LoVo (cell line): ENCODE results near the gene RIIAD1.
A peak's percentile ranks its signal among the peaks of the same experiment; 100 is the strongest.
"Not testable (repeated sequence)": the region's sequence is repeated elsewhere in the genome, so short reads cannot be mapped to it uniquely, and the experiment has no call there.

ENCODE experiments used
- DNase-seq: peaks from one replicate; pipeline ENCODE4 v3.0.0-alpha.2; 2016; ENCODE audit warnings: low spot score

Gene RIIAD1

DNA sequence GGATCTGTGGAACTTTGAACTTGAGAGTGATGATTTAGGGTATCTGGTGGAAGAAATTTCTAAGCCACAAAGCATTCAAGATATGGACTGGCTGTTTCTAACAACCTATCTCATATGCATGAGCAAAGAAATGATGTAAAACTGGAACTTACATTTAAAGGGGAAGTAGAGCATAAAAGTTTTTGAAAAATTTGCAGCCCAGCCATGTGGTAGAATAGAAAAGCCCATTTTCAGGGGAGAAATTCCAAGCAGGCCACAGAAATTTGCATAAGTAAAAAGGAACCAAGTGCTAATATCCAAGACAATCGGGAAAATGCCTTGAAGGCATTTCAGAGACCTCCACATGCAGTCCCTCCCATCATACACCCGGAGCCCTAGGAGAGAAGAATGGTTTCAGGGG is 15.7 kb downstream of the RIIAD1 start:
- DNase-seq: no peak

- DNase-seq: no peak
Measured at GRCh38 chr1:151737479-151737878, 16.2 kb downstream of the RIIAD1 start.

DNA sequence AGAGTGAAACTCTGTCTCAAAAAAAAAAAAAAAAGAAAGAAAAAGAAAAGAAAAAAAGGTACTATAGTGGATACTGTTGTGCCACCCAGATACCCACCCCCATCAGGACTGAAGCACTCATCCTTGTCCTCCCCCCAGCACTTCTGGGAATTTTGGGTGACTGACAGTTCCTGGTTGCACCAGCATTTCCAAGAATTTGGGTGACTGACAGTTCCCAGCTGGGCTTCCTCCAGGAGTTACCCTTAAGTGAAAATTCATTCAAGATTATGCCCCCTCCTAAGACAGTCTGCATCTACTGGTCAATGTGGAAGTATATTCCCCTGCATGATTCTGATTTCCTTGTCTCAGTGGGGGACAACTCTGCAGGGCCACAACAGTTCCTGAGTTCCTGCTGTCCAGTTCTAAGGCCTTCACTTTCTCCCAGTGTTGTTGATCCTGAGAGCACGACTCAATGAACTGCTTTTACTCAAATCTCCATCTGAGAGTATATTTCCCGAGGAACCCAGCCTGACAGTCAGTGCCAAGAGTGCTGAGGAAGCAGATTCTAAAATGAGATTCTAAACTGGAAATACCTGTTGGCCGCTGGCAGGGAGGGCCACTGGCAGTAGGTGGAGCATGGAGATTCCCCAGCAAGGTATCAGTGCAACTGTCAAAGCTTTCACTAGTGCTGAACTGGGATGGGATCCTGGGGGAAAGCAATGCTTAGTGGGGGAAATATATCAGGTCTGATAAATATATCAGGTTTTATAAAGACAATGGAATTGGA is 18.5 kb downstream of the RIIAD1 start:
- DNase-seq: peak; percentile 29

GRCh38 chr1:151741516-151741915 is 20.2 kb downstream of the RIIAD1 start:
- DNase-seq: no peak

- no peak for DNase-seq
Measured at GRCh38 chr1:151756291-151756690, 35.0 kb downstream of the RIIAD1 start.

- no peak for DNase-seq
Measured at GRCh38 chr1:151759241-151759640, 37.9 kb downstream of the RIIAD1 start.

- DNase-seq: no peak
Measured at GRCh38 chr1:151760597-151761385, 39.5 kb downstream of the RIIAD1 start.

DNA sequence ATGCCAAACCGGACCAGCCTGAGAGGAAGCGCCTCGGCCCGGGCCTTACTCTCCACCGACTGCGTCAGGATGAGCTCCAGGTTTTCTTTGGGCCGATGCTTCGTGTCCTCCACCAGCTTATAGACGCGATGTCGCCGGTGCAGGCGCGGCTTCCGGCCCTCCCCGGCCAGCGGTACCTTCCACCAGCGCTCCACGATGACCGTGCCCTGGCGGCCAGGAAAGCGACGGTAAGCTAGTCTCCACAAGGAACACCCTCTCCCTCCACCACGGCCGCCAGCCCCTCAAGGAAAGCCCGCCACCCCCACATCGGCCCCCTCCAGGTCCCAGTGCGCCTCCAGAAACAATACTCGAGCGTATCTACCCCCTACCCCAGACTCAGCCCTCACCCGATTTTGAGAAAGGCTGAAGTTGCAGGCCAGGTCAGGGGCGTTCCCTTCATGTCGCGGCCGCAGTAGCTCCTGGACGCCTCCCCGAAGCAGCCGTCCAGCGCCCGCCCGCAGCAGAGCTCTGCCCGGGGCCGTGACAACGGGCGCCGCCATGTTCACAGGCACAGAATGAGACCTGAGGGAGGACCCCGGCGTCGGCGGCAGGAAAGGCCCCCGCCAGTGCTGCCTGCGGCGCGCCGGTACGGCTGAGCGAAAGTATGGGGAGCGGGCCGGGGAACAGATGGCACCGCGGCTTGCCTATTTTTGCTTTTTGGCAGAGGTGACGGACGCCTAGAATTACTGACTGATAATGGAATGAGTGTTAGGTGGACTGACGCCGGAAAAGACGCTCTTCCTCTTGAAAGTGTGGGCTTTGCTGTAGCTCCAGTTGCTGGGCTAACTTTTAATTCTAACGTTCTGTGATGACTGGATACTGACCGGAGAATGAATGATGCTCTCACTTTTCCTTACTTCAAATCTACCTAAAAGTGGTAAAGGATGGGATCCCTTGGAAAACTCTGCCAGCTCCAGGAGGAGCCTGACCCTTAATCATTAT is 41.9 kb downstream of the RIIAD1 start, which contains the start of gene MRPL9:
Gene MRPL9 (minus strand): TSS at position 556 of the 981 bp plus-strand sequence. CDS start 17 bp downstream, at position 539.
- DNase-seq: peak; percentile 86

DNA sequence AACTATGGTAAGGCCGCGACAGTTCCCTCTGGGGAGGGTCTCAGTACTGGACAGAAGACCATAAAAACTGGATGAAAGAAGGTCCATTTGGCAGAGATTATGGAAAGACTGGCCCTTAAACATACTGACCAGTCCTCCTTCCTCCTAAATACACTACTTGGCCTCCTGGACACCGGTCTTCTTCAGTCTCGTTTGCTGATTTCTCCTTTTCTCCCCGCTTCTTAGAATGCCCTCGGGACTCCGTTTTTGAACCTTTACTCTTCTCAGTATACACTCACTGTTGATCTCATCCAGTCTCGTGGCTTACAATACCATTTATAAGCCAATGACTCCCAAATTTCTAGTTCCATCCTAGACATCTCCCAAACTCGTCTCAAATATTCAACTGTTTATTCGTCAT is 42.7 kb downstream of the RIIAD1 start:
- DNase-seq: no peak

- peak; percentile 19 for DNase-seq
Measured at GRCh38 chr1:151768351-151769066, 47.2 kb downstream of the RIIAD1 start.

GRCh38 chr1:151769270-151769669 is 47.9 kb downstream of the RIIAD1 start:
- not testable (repeated sequence) for DNase-seq

DNA sequence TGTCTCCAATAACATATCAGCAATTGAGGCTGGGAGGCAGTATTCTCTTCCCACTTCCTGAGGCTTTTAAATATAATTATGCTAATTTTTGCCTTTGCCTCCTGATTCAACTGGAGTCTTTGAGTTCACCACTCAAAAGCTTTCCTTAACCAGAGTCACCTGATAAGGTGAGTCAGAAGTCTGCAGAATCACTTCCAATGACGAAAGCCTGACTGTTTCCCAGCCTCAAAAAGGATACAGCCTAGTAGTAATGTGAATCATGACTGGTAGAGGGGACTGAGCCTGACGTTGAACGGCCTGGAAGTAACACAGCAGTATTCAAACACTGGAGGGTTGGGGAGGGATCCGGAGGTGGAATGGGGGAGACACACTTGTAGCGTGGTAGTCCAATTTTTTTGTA is 52.4 kb downstream of the RIIAD1 start:
- no peak for DNase-seq

GRCh38 chr1:151774256-151774922 is 53.1 kb downstream of the RIIAD1 start:
- no peak for DNase-seq

DNA sequence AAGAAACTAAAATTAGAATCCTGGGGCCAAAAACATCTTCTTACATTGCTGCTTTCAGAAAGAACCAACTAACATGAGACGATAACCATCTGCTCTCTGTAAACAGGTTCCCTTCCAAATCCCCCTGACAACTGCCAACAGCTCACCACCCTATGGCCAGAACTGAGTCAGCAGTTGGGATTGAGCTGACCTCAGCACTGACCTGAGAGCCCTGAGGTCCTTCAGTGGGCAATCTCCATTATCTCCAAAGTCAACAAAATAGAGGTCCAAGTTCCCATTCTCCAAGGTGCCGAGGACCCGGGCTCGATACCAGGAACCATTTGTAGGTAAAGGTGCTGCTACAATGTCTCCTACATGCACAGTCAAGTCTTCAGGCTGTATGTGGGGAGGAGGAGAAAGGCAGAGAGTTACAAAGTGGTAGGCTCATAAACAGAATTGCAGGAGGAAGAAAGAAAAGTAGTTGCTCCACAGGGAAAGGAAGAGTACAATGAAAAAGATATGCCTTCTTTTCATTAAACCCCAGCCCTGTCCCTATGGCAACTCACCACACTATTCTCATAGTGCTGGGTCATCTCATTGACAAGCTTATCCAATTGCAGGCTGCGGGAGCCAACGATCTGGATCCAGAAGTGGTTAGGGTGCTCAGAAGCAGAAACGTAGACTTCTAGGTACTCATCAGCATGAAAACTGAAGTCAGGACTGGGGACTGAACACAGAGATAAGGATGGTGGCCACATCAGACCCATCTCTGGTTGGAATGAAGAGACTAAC is 54.8 kb downstream of the RIIAD1 start:
- no peak for DNase-seq

DNA sequence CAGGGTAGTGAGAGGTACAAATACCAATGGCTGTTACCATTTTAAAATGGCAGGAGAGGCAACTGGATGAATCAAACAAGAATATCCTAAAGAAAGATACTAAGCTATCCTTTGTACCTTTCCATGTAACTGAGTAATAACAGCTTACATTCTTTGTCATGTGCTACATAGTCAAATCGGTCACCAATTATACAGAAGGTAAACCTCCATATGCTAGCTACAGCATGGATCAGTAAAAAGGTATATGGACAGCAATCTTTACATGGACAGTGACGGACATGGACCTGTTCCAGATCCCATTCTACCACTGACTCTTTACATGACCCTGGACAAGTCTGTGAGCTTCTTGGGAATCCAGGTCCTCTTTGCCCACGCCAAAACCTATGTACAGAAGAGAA is 55.3 kb downstream of the RIIAD1 start:
- DNase-seq: no peak

GRCh38 chr1:151777317-151777716 is 56.0 kb downstream of the RIIAD1 start:
- no peak for DNase-seq
